ENCODE measurements around the gene PRDM9.
"Not testable (repeated sequence)": the region's sequence is repeated elsewhere in the genome, so short reads cannot be mapped to it uniquely, and the experiment has no call there.

PRDM9 gene

DNA sequence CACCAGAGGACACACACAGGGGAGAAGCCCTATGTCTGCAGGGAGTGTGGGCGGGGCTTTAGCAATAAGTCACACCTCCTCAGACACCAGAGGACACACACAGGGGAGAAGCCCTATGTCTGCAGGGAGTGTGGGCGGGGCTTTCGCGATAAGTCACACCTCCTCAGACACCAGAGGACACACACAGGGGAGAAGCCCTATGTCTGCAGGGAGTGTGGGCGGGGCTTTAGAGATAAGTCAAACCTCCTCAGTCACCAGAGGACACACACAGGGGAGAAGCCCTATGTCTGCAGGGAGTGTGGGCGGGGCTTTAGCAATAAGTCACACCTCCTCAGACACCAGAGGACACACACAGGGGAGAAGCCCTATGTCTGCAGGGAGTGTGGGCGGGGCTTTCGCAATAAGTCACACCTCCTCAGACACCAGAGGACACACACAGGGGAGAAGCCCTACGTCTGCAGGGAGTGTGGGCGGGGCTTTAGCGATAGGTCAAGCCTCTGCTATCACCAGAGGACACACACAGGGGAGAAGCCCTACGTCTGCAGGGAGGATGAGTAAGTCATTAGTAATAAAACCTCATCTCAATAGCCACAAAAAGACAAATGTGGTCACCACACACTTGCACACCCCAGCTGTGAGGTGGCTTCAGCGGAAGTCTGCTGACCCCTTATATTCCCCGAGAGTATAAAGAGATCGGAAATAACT lies 20.0 kb downstream of the PRDM9 start:
- not testable (repeated sequence) for DNase-seq (ENCODE audit: low read depth)

GRCh38 chr5:23528677-23529076 lies 21.3 kb downstream of the PRDM9 start:
- no peak for DNase-seq (ENCODE audit: low read depth)

DNA sequence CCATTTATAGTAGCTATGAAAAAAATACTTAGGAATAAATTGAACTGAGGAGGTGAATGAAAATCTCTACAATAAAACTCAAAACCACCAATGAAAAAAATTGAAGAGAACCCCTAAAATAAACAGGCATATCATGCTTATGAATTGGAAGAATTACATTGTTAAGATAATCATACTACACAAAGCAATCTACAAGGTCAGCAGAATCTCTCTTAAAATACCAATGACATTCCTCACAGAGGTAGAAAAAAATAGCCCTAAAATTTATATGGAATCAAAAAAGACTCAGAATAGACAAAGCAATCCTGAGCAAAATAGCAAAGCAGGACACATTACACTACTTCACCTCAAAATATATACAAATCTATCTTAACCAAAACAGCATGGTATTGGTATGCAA lies 23.2 kb downstream of the PRDM9 start:
- no peak for DNase-seq (ENCODE audit: low read depth)

DNA sequence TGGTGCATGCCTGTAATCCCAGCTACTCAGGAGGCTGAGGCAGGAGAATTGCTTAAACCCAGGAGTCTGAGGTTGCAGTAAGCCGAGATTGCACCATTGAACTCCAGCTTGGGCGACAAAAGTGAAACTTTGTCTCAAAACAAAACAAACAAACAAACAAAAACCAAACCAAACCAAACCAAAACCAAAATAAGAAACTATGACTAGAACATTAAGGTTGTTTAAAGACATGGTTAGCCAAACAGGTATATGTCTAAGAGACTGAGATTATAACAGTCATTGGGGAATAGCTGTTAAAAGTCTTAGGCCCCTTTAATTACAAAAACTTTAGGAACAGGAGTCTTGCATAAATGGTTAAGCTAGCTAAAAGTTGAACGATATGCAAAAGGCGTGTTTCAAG lies 63.6 kb downstream of the PRDM9 start:
- no peak for DNase-seq (ENCODE audit: low read depth)

Measured in GM04503 (cell line).